GM18909 (cell line): ENCODE data around the gene LIM2.
A peak's percentile ranks its signal among the peaks of the same experiment; 100 is the strongest.

Source experiments
- ATAC-seq: cut with Tn5 transposase; IDR thresholded peaks from one replicate; pipeline ENCODE4 v1.9.1; 2021; ENCODE audit warnings: mild to moderate bottlenecking; ENCODE audit not compliant: unreplicated experiment, poor library complexity

The LIM2 gene

GRCh38 chr19:51366389-51367254 is 21.2 kb downstream of the LIM2 start:
- peak; percentile 53 for ATAC-seq

- ATAC-seq, result no peak
Observed at GRCh38 chr19:51365965-51366388, 21.8 kb downstream of the LIM2 start, which contains the start of gene ETFB. Gene ETFB, minus strand, starts transcription at chr19:51366388. Its CDS starts 62 bp downstream, at chr19:51366326.

- no peak for ATAC-seq
Observed at GRCh38 chr19:51365211-51365964, 22.4 kb downstream of the LIM2 start.

- ATAC-seq, result no peak
Observed at GRCh38 chr19:51364200-51365106, 23.3 kb downstream of the LIM2 start.

GRCh38 chr19:51361239-51361638 is 26.5 kb downstream of the LIM2 start:
- ATAC-seq, result no peak

- no peak for ATAC-seq
Observed at GRCh38 chr19:51359294-51359693, 28.5 kb downstream of the LIM2 start.

- ATAC-seq, result no peak
Observed at GRCh38 chr19:51357952-51358351, 29.8 kb downstream of the LIM2 start.

GRCh38 chr19:51356159-51356801 is 31.5 kb downstream of the LIM2 start:
- no peak for ATAC-seq

- ATAC-seq, result no peak
Observed at GRCh38 chr19:51354742-51355148, 33.0 kb downstream of the LIM2 start.

- no peak for ATAC-seq
Observed at GRCh38 chr19:51354103-51354741, 33.6 kb downstream of the LIM2 start.

- ATAC-seq, result no peak
Observed at GRCh38 chr19:51352783-51353360, 34.9 kb downstream of the LIM2 start.

- no peak for ATAC-seq
Observed at GRCh38 chr19:51351266-51351990, 36.3 kb downstream of the LIM2 start.

- no peak for ATAC-seq
Observed at GRCh38 chr19:51347209-51347928, 40.4 kb downstream of the LIM2 start.

- ATAC-seq, result no peak
Observed at GRCh38 chr19:51346742-51347141, 41.0 kb downstream of the LIM2 start.

GRCh38 chr19:51345076-51345620 is 42.6 kb downstream of the LIM2 start:
- ATAC-seq, result no peak

GRCh38 chr19:51342631-51343569 is 44.9 kb downstream of the LIM2 start:
- no peak for ATAC-seq
